ENCODE measurements around the gene SEPHS2.

The SEPHS2 gene

GRCh38 chr16:30429418-30429677 is 16.3 kb downstream of the SEPHS2 start:
- Histone ChIP-seq H3K4me3 (peak overlapping the region; percentile 77), H3K27ac (peak overlapping the region; percentile 35 to 77)
- TF ChIP-seq CTCF (IDR thresholded peaks at IDR 0.05): no peak
- no peak for DNase-seq (ENCODE audit: low spot score)

DNA sequence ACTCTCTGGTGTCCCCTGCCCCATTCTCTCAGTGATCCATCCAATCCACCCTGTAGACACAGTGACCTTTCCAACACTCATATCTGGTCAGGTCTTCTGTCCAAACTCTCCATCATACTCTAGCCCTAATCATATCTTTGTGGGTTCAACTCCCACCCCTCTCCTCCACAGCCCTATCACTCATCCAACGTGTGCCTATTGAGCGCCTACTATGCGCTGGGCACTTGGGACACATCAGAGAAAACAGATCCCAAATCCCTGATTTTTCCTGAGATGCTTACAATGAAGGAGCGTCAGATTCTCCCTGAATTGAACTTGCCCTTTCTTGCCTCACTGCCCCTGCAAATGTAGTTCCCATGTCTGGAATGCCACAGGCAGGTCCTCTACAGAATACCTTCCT is 17.6 kb downstream of the SEPHS2 start:
- DNase-seq (ENCODE audit: low spot score): no peak
- Histone ChIP-seq H3K4me3 (no peak overlapping the region), H3K27ac (no peak overlapping the region)
- TF ChIP-seq CTCF (IDR thresholded peaks at IDR 0.05): no peak

DNA sequence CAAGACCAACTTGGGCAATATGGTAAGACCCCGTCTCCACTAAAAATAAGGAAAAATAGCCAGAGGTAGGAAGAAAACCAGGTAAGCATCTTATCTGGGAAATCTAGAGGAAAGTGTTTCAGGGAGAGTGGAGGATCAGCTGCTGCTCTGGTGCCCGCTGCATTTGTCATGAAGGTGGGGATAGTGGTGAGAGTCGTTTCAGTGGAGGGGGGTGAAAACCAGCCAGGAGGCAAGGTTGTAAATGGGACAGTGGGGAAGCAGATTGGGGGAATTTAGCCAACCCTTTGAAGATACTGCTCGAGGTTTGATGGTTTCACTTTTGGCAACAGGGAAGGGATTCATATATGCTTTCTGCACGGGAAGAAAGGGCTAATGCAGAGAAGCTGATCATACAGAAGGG is 24.7 kb downstream of the SEPHS2 start:
- no peak for TF ChIP-seq CTCF (IDR thresholded peaks at IDR 0.05)
- no peak for DNase-seq (ENCODE audit: low spot score)
- H3K27ac ChIP-seq: no peak overlapping the region
- no peak overlapping the region for H3K4me3 ChIP-seq

DNA sequence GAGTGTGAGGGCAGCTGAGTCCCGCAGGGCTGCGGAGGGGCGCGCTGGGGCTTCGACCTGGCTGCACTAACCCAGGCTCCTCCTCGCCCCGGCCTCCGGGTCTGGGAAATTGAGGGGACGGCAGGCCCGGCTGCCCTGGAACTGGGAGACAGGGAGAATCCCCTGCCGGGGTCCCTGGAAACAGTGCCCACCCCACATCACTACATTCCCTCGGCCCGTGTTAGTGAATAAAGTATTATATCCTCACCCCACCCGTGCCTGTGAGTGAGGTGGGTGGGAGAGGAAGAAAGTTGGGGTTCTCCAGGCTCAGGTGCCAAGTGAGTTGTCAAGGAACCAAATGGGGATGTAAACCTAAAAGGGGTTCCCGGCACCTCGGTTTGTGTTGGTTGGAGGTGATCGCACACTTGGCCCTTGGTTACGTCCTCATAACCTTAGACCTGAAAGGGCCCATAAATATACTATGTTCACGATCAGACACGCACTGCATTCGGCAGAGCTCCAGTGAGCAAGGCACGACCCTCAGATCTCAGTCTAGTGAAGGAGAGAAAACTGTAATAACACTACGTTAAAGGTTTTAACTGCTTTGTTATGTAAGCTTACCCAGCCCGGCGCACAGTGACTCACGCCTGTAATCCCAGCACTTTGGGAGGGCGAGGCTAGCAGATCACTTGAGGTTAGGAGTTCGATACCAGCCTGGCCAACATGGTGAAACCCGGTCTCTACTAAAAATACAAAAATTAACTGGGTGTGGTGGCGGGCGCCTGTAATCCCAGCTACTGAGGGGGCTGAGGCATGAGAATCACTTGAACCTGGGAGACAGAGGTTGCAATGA is 27.1 kb downstream of the SEPHS2 start:
- Histone ChIP-seq H3K4me3 (peak overlapping the region; percentile 70), H3K27ac (peak overlapping the region; percentile 60 to 82)
- TF ChIP-seq CTCF (IDR thresholded peaks at IDR 0.05): no peak
- no peak for DNase-seq (ENCODE audit: low spot score)

DNA sequence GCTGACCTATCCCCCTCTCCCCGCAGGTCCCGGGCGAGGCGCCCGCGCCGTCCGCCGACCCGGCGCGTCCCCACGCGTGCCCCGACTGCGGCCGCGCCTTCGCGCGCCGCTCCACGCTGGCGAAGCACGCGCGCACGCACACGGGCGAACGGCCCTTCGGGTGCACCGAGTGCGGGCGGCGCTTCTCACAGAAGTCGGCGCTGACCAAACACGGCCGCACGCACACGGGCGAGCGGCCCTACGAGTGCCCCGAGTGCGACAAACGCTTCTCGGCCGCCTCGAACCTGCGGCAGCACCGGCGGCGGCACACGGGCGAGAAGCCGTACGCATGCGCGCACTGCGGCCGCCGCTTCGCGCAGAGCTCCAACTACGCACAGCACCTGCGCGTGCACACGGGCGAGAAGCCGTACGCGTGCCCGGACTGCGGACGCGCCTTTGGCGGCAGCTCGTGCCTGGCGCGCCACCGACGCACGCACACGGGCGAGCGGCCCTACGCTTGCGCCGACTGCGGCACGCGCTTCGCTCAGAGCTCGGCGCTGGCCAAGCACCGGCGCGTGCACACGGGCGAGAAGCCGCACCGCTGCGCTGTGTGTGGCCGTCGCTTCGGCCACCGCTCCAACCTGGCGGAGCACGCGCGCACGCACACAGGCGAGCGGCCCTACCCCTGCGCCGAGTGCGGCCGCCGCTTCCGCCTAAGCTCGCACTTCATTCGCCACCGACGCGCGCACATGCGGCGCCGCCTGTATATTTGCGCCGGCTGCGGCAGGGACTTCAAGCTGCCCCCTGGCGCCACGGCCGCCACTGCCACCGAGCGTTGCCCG is 27.9 kb downstream of the SEPHS2 start:
- Histone ChIP-seq H3K4me3 (peak overlapping the region; percentile 70), H3K27ac (peak overlapping the region; percentile 60 to 82)
- TF ChIP-seq CTCF (IDR thresholded peaks at IDR 0.05): no peak
- no peak for DNase-seq (ENCODE audit: low spot score)

- DNase-seq (ENCODE audit: low spot score): no peak
- Histone ChIP-seq H3K4me3 (peak overlapping the region; percentile 70), H3K27ac (peak overlapping the region in 1 of 2 donors; percentile 82)
- TF ChIP-seq CTCF (IDR thresholded peaks at IDR 0.05): no peak
These were observed 28.8 kb downstream of the SEPHS2 start for GRCh38 chr16:30416624-30417528.

Measured in coronary artery (tissue), 2 donors.